NB4 (cell line): ENCODE measurements around the gene SLC7A7.

Experiments
- CTCF ChIP-seq: IDR thresholded peaks from one replicate; pipeline ENCODE4 v1.5.1; 2012; ENCODE audit warnings: low read depth, low read length
- POLR2A ChIP-seq: IDR thresholded peaks from 2 replicates; pipeline ENCODE4 v1.6.1; 2011; ENCODE audit warnings: mild to moderate bottlenecking; ENCODE audit not compliant: insufficient read length; ENCODE audit errors: extremely low read depth

- TF ChIP-seq CTCF (no peak), POLR2A (no peak)
Observed at GRCh38 chr14:22802860-22803686, 12.2 kb downstream of the SLC7A7 start.
